C4-2B (cell line): ENCODE data around the gene UCHL5.

Source experiments
- CTCF ChIP-seq: fragments of 450-650 bp; conservative IDR thresholded peaks from 2 replicates; pipeline ENCODE4 v1.5.1; 2017; ENCODE audit warnings: mild to moderate bottlenecking
- ZFX ChIP-seq: fragments of 450-650 bp; IDR thresholded peaks from 2 replicates; pipeline ENCODE4 v1.6.1; 2017

GRCh38 chr1:193033610-193034009, 25.6 kb downstream of the UCHL5 start:
- TF ChIP-seq CTCF, result no peak
- no peak for TF ChIP-seq ZFX
